Right cardiac atrium (tissue), 5 donors: ENCODE results near the gene PTBP1. TPM values are rescaled to one million over a fixed set of nuclear protein-coding genes. Genes with fewer than 3 reads are reported as not detected.
A peak's percentile ranks its signal among the peaks of the same experiment; 100 is the strongest.

Experiments
- ATAC-seq, 2 donors: fragments of 200-7000 bp; cut with Tn5 transposase; one replicate each; pipeline versions ENCODE4 v1.8.0 to v1.9.1; 2020; ENCODE audit warnings: moderate library complexity in 2 of 2, mild to moderate bottlenecking in 1 of 2
- DNase-seq, 3 donors: peaks; one replicate each; pipeline ENCODE4 v3.0.0-alpha.2; 2020
- H3K27ac ChIP-seq: one replicate; pipeline ENCODE4 v1.5.1; 2013; ENCODE audit warnings: mild to moderate bottlenecking, low read length, control low read depth, moderate library complexity
- H3K27me3 ChIP-seq: one replicate; pipeline ENCODE4 v1.6.1; 2013; ENCODE audit not compliant: control insufficient read depth, insufficient read depth
- H3K4me1 ChIP-seq: one replicate; pipeline ENCODE4 v1.6.1; 2013; ENCODE audit warnings: low read length; ENCODE audit not compliant: control insufficient read depth, insufficient read depth
- H3K4me3 ChIP-seq: one replicate; pipeline ENCODE4 v1.5.1; 2013; ENCODE audit warnings: low read length, control low read depth
- H3K9me3 ChIP-seq: one replicate; pipeline ENCODE4 v1.6.1; 2013; ENCODE audit warnings: low read length; ENCODE audit not compliant: control insufficient read depth
- WGBS: extraction: QIAGEN DNeasy Blood & Tissue Kit; methylation state at CpG from one replicate; pipeline ENCODE4 v1.1.7; 2013; 5-methylcytosine and 5-hydroxymethylcytosine counted together
- intact Hi-C, 4 donors: fragments of 100-400 bp; cut with DNase I; formaldehyde crosslinking; loops; one replicate each; pipeline versions ENCODE4 v1.11.0 to v1.14.0; 2022 to 2023
- polyA plus RNA-seq: library from polyadenylated mRNA; stranded (reverse); fragments of 200-250 nt; gene quantifications from one replicate; pipeline ENCODE4 v1.2.3, GENCODE V29; 2013
- total RNA-seq, 4 donors: library from RNA; stranded (reverse); fragmentation: NEBNext Ultra II Directional; extraction: Animal tissue kit (Norgen Biotek cat#: 25700); gene quantifications; one replicate each; pipeline ENCODE4 v1.2.1, GENCODE V29; 2021
- donor health status: healthy with polysubstance abuse.
- donor health status: DM: no; HTN: yes; CAD: no.
- donor health status: DM: no; HTN: no; CAD: no.
- donor health status: DM: no; HTN: yes; CAD: no; lungs with severe emphysema.
- donor health status: DM: yes; HTN: yes; CAD: no.

PTBP1 gene
- total and polyA plus RNA-seq, 5 donors = 42.9 to 119 (median 81.3) TPM

GRCh38 chr19:772730-773436, 24.4 kb upstream of the PTBP1 start:
- intact Hi-C loops = loop anchor here in 2 of 4 donors (10.0 kb wide), 2 partner anchors 82 to 212 kb away; partner anchors contain the start of genes CFD (in 1 of the 2), ELANE (in 1 of the 2) and WDR18 (in 1 of the 2)
- Histone ChIP-seq H3K9me3 (no peaks in the 10 kb centered on the region), H3K4me1 (no peaks in the 10 kb centered on the region), H3K4me3 (no peak overlapping the region), H3K27ac (no peak overlapping the region), H3K27me3 (no peaks in the 10 kb centered on the region)
- WGBS = 70% methylated on average over 18 of the region's 18 CpGs
- peak in 1 of 2 donors; percentile 12 for ATAC-seq
- no peak for DNase-seq

GRCh38 chr19:776549-776948, 20.7 kb upstream of the PTBP1 start:
- ATAC-seq (no peak), DNase-seq (no peak)
- H3K4me3 ChIP-seq = no peak overlapping the region
- H3K27ac ChIP-seq = no peak overlapping the region
- WGBS = 89% methylated on average over 18 of the region's 18 CpGs
- no peaks in the 10 kb centered on the region for H3K4me1 ChIP-seq
- intact Hi-C loops = loop anchor here in 2 of 4 donors (10.0 kb wide), 2 partner anchors 78 to 208 kb away; partner anchors contain the start of genes CFD (in 1 of the 2), ELANE (in 1 of the 2) and WDR18 (in 1 of the 2)
- H3K27me3 ChIP-seq = no peaks in the 10 kb centered on the region
- no peaks in the 10 kb centered on the region for H3K9me3 ChIP-seq

- H3K27me3 ChIP-seq = no peaks in the 10 kb centered on the region
- H3K9me3 ChIP-seq = no peaks in the 10 kb centered on the region
- DNase-seq (peak; percentile 69 to 77 (median 71)), ATAC-seq (peak; percentile 67 to 75)
- intact Hi-C loops = loop anchor here in 2 of 4 donors (10.0 kb wide), 2 partner anchors 76 to 206 kb away; partner anchors contain the start of genes CFD (in 1 of the 2), ELANE (in 1 of the 2) and WDR18 (in 1 of the 2)
- H3K4me3 ChIP-seq = no peak overlapping the region
- H3K4me1 ChIP-seq = no peaks in the 10 kb centered on the region
- H3K27ac ChIP-seq = peak overlapping the region; percentile 49
- WGBS = 37% methylated on average over 36 of the region's 36 CpGs
Observed at GRCh38 chr19:778910-779653, 18.2 kb upstream of the PTBP1 start.

GRCh38 chr19:780935-781334, 16.3 kb upstream of the PTBP1 start:
- no peak for ATAC-seq
- no peak overlapping the region for H3K27ac ChIP-seq

GRCh38 chr19:781800-782184, 15.5 kb upstream of the PTBP1 start:
- ATAC-seq (peak; percentile 2 to 13), DNase-seq (no peak)
- Histone ChIP-seq H3K4me1 (no peaks in the 10 kb centered on the region), H3K4me3 (peak overlapping the region; percentile 8), H3K27ac (peak overlapping the region; percentile 43), H3K27me3 (no peaks in the 10 kb centered on the region), H3K9me3 (no peaks in the 10 kb centered on the region)
- intact Hi-C loops = no loop called here
- 83% methylated on average over 19 of the region's 19 CpGs for WGBS

More at GRCh38 chr19:780935-781334, 16.3 kb upstream of the PTBP1 start:
- Histone ChIP-seq H3K4me1 (no peaks in the 10 kb centered on the region), H3K9me3 (no peaks in the 10 kb centered on the region), H3K4me3 (no peak overlapping the region), H3K27me3 (no peaks in the 10 kb centered on the region)
- intact Hi-C loops = no loop called here
- DNase-seq = no peak
- 77% methylated on average over 15 of the region's 15 CpGs for WGBS

GRCh38 chr19:782185-782877, 14.9 kb upstream of the PTBP1 start:
- H3K27ac ChIP-seq = peak overlapping the region; percentile 53
- no peaks in the 10 kb centered on the region for H3K27me3 ChIP-seq
- ATAC-seq (peak; percentile 31 to 68), DNase-seq (peak; percentile 27 to 69 (median 67))
- intact Hi-C loops = no loop called here
- H3K4me3 ChIP-seq = peak overlapping the region; percentile 8
- H3K9me3 ChIP-seq = no peaks in the 10 kb centered on the region
- no peaks in the 10 kb centered on the region for H3K4me1 ChIP-seq
- 24% methylated on average over 29 of the region's 29 CpGs for WGBS

GRCh38 chr19:782878-783668, 14.2 kb upstream of the PTBP1 start:
- Histone ChIP-seq H3K27ac (peak overlapping the region; percentile 65), H3K27me3 (no peaks in the 10 kb centered on the region), H3K4me3 (no peak overlapping the region), H3K4me1 (no peaks in the 10 kb centered on the region), H3K9me3 (no peaks in the 10 kb centered on the region)
- ATAC-seq = peak; percentile 27 to 68
- 62% methylated on average over 30 of the region's 30 CpGs for WGBS
- intact Hi-C loops = no loop called here
- peak in 1 of 3 donors; percentile 31 for DNase-seq

- 61% methylated on average over 13 of the region's 13 CpGs for WGBS
- Histone ChIP-seq H3K27ac (no peak overlapping the region), H3K4me1 (no peaks in the 10 kb centered on the region), H3K9me3 (no peaks in the 10 kb centered on the region), H3K27me3 (no peaks in the 10 kb centered on the region), H3K4me3 (no peak overlapping the region)
- intact Hi-C loops = no loop called here
- peak in 1 of 3 donors; percentile 60 for DNase-seq
- ATAC-seq = no peak
Observed at GRCh38 chr19:784541-784940, 12.7 kb upstream of the PTBP1 start.

- 90% methylated on average over 16 of the region's 16 CpGs for WGBS
- no peak for ATAC-seq
- DNase-seq = no peak
- Histone ChIP-seq H3K4me1 (no peaks in the 10 kb centered on the region), H3K9me3 (no peaks in the 10 kb centered on the region), H3K27ac (peak overlapping the region; percentile 34), H3K4me3 (no peak overlapping the region), H3K27me3 (no peaks in the 10 kb centered on the region)
- intact Hi-C loops = no loop called here
Observed at GRCh38 chr19:787536-787935, 9.7 kb upstream of the PTBP1 start.

GRCh38 chr19:788686-788982, 8.6 kb upstream of the PTBP1 start:
- ATAC-seq (peak in 1 of 2 donors; percentile 28), DNase-seq (no peak)
- intact Hi-C loops = no loop called here
- Histone ChIP-seq H3K27ac (peak overlapping the region; percentile 78), H3K27me3 (no peaks in the 10 kb centered on the region), H3K4me3 (no peak overlapping the region), H3K9me3 (no peaks in the 10 kb centered on the region), H3K4me1 (no peaks in the 10 kb centered on the region)
- 59% methylated on average over 11 of the region's 11 CpGs for WGBS
